ENCODE measurements around the gene ROPN1L. TPM values are rescaled to one million over a fixed set of nuclear protein-coding genes. Genes with fewer than 3 reads are reported as not detected.

The ROPN1L gene
- total and polyA plus RNA-seq, 10 of the 15 experiments (the other 5 are each of a cell fraction or from before 2014, with no cell fraction given), result 0.07 to 0.38 (median 0.22) TPM; not detected in 6

- no peak for TF ChIP-seq ZNF687 (IDR thresholded peaks at IDR 0.05)
These were observed 26.6 kb downstream of the ROPN1L start (continued) for GRCh38 chr5:10468256-10468655.

GRCh38 chr5:10469253-10470050, 27.8 kb downstream of the ROPN1L start:
- no peaks in the 10 kb centered on the region for H4K20me1 ChIP-seq (ENCODE audit: control insufficient read depth, insufficient read depth)
- no peak overlapping the region for H2AFZ ChIP-seq (ENCODE audit: control insufficient read depth, low read depth, low read length)
- no peak for DNase-seq (ENCODE audit: low read depth, low spot score)
- H3K79me2 ChIP-seq (ENCODE audit: control insufficient read depth, insufficient read depth, low read length), result no peaks in the 10 kb centered on the region
- H3K9ac ChIP-seq (ENCODE audit: control insufficient read depth, insufficient read depth, low read length), result no peak overlapping the region
- BruUV-seq (replicated peaks), result no TSS peak
- ChIA-PET CTCF (no interaction called here), SMC1A (ENCODE audit: uncharacterized antibody, unreplicated experiment) (no interaction called here), POLR2A (interaction anchor here (0.6 kb wide), 1 partner anchor 25 kb away, joined by 3 read pairs; no protein-coding TSS in a partner anchor), RAD21 (ENCODE audit: unreplicated experiment) (no interaction called here)
- FAIRE-seq, result no peak
- intact Hi-C loops (cut with micrococcal nuclease; ENCODE audit: unreplicated experiment) (no loop called here), in situ Hi-C loops (cut with MboI) (loop anchor here (25.0 kb wide), 2 partner anchors 718 to 1543 kb away; no protein-coding TSS in a partner anchor)
- no peaks in the 10 kb centered on the region for H3K9me3 ChIP-seq (replicated peaks; ENCODE audit: control insufficient read depth, insufficient read depth, low read length)
- H3K27me3 ChIP-seq (replicated peaks in 1 of 2; ENCODE audit: control insufficient read depth in 2 of 2, insufficient read depth in 2 of 2, low read length in 1 of 2), result no peaks in the 10 kb centered on the region; a peak in 1 of 4 replicates
- ATAC-seq, result no peak
- 58% methylated on average over 8 of the region's 8 CpGs for WGBS (ENCODE audit: insufficient coverage, insufficient replicate concordance, low lambda C conversion rate, missing lambda C conversion rate)
- H3K4me2 ChIP-seq (ENCODE audit: control insufficient read depth, insufficient read depth), result no peak overlapping the region
- peaks cover 5% of the 10 kb centered on the region; the same call in 1 of the 2 replicates for H3K4me1 ChIP-seq (ENCODE audit: control insufficient read depth, insufficient read depth, low read length)
- H3K27ac ChIP-seq (ENCODE audit: control insufficient read depth, insufficient read depth), result no peak overlapping the region
- H3K4me3 ChIP-seq, result no peak overlapping the region
- no peaks in the 10 kb centered on the region for H3K36me3 ChIP-seq (ENCODE audit: control insufficient read depth in 2 of 2, insufficient read depth in 2 of 2, low read length in 1 of 2)
- no peak for TF ChIP-seq CREB1 (IDR thresholded peaks at IDR 0.05; ENCODE audit: low read depth)
- no peak for TF ChIP-seq PKNOX1 (IDR thresholded peaks at IDR 0.05)
- TF ChIP-seq FOXM1 (IDR thresholded peaks at IDR 0.05; ENCODE audit: low read depth, low read length), result no peak
- no peak for TF ChIP-seq NRF1 (conservative IDR thresholded peaks at IDR 0.05; ENCODE audit: low read depth, low read length)
- no peak for TF ChIP-seq IKZF1 (conservative IDR thresholded peaks at IDR 0.05)
- TF ChIP-seq POLR2AphosphoS5 (IDR thresholded peaks at IDR 0.05; ENCODE audit: low read length), result no peak
- no peak for TF ChIP-seq MTA2 (IDR thresholded peaks at IDR 0.05; ENCODE audit: low read depth)
- TF ChIP-seq NFIC (IDR thresholded peaks at IDR 0.05; ENCODE audit: low read depth, low read length), result no peak
- TF ChIP-seq ZNF384 (IDR thresholded peaks at IDR 0.05; ENCODE audit: borderline replicate concordance, low read depth, low read length), result no peak
- TF ChIP-seq LARP7 (IDR thresholded peaks at IDR 0.05), result no peak
- no peak for TF ChIP-seq TCF3 (IDR thresholded peaks at IDR 0.05; ENCODE audit: borderline replicate concordance, insufficient read depth, low read depth, low read length)
- TF ChIP-seq ATF7 (IDR thresholded peaks at IDR 0.05; ENCODE audit: low read depth), result no peak
- TF ChIP-seq E4F1 (IDR thresholded peaks at IDR 0.05; ENCODE audit: borderline replicate concordance, partially characterized antibody), result no peak
- TF ChIP-seq NR2F1 (conservative IDR thresholded peaks at IDR 0.05), result no peak

Measured in GM12878 (cell line).